Mononuclear cell (primary cell): ENCODE measurements around the gene SUGCT. TPM values are rescaled to one million over a fixed set of nuclear protein-coding genes. Genes with fewer than 3 reads are reported as not detected.

ENCODE experiments used
- H3K27me3 ChIP-seq: 2 replicates; pipeline ENCODE4 v1.6.0; 2011; ENCODE audit warnings: low read length, control low read depth; ENCODE audit not compliant: insufficient read depth
- H3K4me1 ChIP-seq: 2 replicates; pipeline ENCODE4 v1.5.1; 2011; ENCODE audit warnings: mild to moderate bottlenecking, low read length, control low read depth; ENCODE audit not compliant: insufficient read depth
- H3K4me3 ChIP-seq: 2 replicates; pipeline ENCODE4 v1.5.1; 2011; ENCODE audit warnings: mild to moderate bottlenecking, low read length, moderate library complexity
- H3K9me3 ChIP-seq: 2 replicates; pipeline ENCODE4 v1.5.1; 2011; ENCODE audit warnings: low read depth, mild to moderate bottlenecking, control low read depth, low read length
- total RNA-seq: library from RNA; depleted of rRNA; stranded (reverse); fragments of >200 nt; gene quantifications from one replicate; pipeline ENCODE4 v1.2.3, GENCODE V29; 2012

SUGCT gene
- total RNA-seq, 1 donor, result 1.9 TPM

DNA sequence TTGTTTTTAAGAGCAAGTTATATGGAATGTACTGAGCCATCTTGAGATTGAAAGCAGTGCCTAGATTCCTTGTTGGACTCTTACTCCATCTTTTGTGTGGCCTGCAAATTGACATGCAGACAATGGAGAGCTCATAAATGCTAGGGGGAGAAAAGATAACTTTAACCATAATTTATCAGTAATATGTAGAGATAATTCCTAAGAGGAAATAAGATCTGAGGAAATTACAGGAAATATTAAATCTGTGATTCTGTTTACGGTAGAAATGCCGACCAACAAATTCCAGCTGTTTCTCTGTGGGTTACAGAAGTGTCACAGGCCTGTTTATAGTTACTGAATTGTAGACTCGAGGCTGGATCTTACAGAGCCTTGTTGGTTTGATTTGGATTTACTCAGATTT is 348.0 kb downstream of the SUGCT start:
- H3K27me3 ChIP-seq, result no peaks in the 10 kb centered on the region
- H3K9me3 ChIP-seq, result no peaks in the 10 kb centered on the region
- no peaks in the 10 kb centered on the region for H3K4me1 ChIP-seq
- H3K4me3 ChIP-seq, result no peak overlapping the region

GRCh38 chr7:40483630-40484029 is 348.8 kb downstream of the SUGCT start:
- H3K4me3 ChIP-seq, result no peak overlapping the region

DNA sequence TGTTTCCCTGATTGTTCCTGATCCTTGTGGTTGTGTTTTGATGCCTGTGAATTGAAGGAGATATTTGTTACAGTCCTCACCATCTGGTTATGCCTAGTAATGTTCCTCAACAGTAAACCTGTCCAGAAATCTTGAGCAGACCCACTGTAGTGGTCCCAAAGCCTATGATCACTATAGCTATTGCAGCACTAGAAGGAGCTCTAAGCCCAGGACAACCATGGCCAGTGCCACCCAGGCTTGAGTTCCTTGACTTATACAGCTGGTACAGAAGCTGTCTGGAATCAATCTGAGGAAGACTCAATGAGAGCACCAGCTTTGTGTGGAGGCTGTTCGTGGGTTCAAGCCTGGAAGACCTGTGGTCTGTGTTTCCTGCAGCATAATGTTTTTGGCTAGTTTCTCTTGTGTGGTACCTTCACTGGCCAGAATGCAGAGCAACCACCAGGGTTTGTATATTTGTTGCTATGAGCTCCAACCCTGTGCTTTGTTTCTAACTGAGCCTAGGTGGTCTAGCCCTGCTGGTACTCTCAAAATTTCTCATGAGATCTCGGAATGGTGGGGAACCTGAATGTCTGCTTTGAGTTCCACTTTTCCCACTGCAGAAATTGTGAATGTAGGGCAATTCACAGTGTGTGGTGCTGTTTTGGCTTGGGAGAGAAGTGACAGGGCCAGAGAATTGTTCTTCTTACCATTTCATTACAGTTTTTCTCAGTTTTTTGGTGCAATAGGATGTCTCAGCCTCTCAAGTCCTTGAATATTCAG is 355.2 kb downstream of the SUGCT start:
- no peaks in the 10 kb centered on the region for H3K9me3 ChIP-seq
- no peaks in the 10 kb centered on the region for H3K27me3 ChIP-seq
- no peaks in the 10 kb centered on the region for H3K4me1 ChIP-seq
- H3K4me3 ChIP-seq, result no peak overlapping the region

More at GRCh38 chr7:40483630-40484029, 348.8 kb downstream of the SUGCT start:
- Histone ChIP-seq H3K27me3 (no peaks in the 10 kb centered on the region), H3K9me3 (no peaks in the 10 kb centered on the region), H3K4me1 (no peaks in the 10 kb centered on the region)

GRCh38 chr7:40490603-40490924 is 355.8 kb downstream of the SUGCT start:
- Histone ChIP-seq H3K27me3 (no peaks in the 10 kb centered on the region), H3K4me1 (no peaks in the 10 kb centered on the region), H3K9me3 (no peaks in the 10 kb centered on the region), H3K4me3 (no peak overlapping the region)

DNA sequence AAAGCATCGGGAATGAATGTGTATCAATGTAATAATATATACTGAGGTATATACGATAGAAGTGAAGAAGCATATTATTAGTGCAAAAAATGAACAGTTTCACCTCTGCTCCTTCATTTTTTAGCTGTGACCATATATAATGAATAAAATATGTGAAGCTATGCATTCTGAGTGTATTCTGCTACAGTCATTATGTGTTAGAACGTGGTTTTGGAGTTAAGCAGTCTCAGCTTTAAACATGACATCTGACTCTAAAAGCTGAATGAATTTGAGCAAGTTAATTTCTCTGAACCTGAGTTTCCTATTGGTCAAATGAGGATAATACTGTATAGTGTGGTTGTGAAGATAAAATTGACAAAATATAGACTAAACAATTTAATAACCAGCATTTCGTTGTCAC is 358.1 kb downstream of the SUGCT start:
- H3K27me3 ChIP-seq, result no peaks in the 10 kb centered on the region
- H3K9me3 ChIP-seq, result no peaks in the 10 kb centered on the region
- no peak overlapping the region for H3K4me3 ChIP-seq
- H3K4me1 ChIP-seq, result no peaks in the 10 kb centered on the region

GRCh38 chr7:40493609-40494051 is 358.8 kb downstream of the SUGCT start:
- H3K9me3 ChIP-seq, result no peaks in the 10 kb centered on the region
- no peaks in the 10 kb centered on the region for H3K27me3 ChIP-seq
- no peak overlapping the region for H3K4me3 ChIP-seq
- no peaks in the 10 kb centered on the region for H3K4me1 ChIP-seq

DNA sequence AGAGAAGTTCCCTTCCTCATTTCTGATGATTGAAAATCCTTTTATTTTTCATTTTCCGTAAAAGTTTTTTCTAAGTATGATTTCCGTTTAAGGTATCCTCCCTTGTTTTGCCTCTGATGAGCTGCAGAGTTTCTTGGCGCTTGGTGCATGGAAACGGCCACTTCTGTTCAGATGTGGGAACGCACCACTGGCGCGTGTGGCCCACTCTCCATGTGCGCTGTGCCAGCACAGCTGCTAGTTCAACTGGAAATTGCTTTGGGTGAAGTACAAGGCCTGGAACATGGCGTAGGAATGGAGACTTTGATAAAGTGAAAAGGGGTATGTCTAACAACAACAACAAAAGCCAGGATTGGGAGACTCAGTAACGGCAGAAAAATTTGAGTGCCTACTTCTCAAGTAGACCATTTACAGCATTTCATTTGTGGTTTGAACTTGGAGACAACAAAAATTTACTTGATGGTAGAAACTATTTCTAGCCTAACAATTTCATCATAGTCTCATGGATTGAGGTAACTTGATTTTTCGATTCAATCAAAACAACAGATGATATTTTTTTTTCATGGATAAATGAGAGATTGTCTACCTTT is 364.2 kb downstream of the SUGCT start:
- Histone ChIP-seq H3K4me1 (no peaks in the 10 kb centered on the region), H3K4me3 (no peak overlapping the region), H3K9me3 (no peaks in the 10 kb centered on the region), H3K27me3 (no peaks in the 10 kb centered on the region)

DNA sequence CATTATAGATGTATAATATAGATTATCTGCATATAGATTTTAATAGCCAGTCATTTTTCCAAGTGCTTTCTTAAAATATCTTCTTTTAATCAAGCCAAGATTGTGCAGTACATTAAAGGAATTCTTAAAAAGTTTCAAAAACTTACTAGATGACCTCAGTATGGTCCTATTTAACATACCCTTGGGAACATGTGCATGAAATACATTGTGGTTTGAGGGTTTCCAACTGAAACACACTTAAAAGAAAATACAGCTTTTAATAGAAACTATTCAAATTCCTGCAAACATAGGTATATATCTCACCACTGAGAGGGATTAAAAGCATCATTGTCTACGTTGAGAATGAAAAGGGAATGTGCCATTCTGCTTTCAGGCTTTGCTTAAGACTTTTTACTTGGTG is 364.9 kb downstream of the SUGCT start:
- no peak overlapping the region for H3K4me3 ChIP-seq
- no peaks in the 10 kb centered on the region for H3K4me1 ChIP-seq
- H3K27me3 ChIP-seq, result no peaks in the 10 kb centered on the region
- no peaks in the 10 kb centered on the region for H3K9me3 ChIP-seq

- no peaks in the 10 kb centered on the region for H3K27me3 ChIP-seq
- no peak overlapping the region for H3K4me3 ChIP-seq
- H3K9me3 ChIP-seq, result no peaks in the 10 kb centered on the region
- no peaks in the 10 kb centered on the region for H3K4me1 ChIP-seq
Measured at GRCh38 chr7:40500219-40500618, 365.4 kb downstream of the SUGCT start.

GRCh38 chr7:40502359-40502758 is 367.6 kb downstream of the SUGCT start:
- H3K9me3 ChIP-seq, result no peaks in the 10 kb centered on the region
- no peak overlapping the region for H3K4me3 ChIP-seq
- H3K4me1 ChIP-seq, result no peaks in the 10 kb centered on the region
- no peaks in the 10 kb centered on the region for H3K27me3 ChIP-seq

DNA sequence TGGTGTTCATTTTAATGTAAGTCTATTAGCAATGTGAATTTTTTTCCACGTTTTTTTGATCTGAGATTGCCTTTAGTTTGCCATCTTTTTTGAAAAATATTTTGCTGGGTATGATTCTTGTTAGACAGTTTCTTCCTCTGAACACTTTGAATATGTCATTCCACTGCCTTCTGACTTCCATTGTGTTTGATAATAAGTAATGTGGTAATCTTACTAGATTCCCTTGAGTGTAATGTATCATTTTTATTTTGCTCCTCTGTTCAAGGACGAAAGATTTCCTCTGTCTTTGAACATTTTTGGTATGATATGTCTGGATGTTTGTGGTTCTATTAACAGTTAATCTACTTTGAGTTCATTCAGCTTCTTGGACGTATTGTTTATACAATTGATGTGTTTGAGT is 371.4 kb downstream of the SUGCT start:
- Histone ChIP-seq H3K4me1 (no peaks in the 10 kb centered on the region), H3K9me3 (no peaks in the 10 kb centered on the region), H3K4me3 (no peak overlapping the region), H3K27me3 (no peaks in the 10 kb centered on the region)

- Histone ChIP-seq H3K4me1 (no peaks in the 10 kb centered on the region), H3K9me3 (no peaks in the 10 kb centered on the region), H3K27me3 (no peaks in the 10 kb centered on the region), H3K4me3 (no peak overlapping the region)
Measured at GRCh38 chr7:40507166-40507565, 372.4 kb downstream of the SUGCT start.

GRCh38 chr7:40509287-40509996 is 374.6 kb downstream of the SUGCT start:
- no peaks in the 10 kb centered on the region for H3K4me1 ChIP-seq
- H3K27me3 ChIP-seq, result no peaks in the 10 kb centered on the region
- H3K4me3 ChIP-seq, result no peak overlapping the region
- no peaks in the 10 kb centered on the region for H3K9me3 ChIP-seq

DNA sequence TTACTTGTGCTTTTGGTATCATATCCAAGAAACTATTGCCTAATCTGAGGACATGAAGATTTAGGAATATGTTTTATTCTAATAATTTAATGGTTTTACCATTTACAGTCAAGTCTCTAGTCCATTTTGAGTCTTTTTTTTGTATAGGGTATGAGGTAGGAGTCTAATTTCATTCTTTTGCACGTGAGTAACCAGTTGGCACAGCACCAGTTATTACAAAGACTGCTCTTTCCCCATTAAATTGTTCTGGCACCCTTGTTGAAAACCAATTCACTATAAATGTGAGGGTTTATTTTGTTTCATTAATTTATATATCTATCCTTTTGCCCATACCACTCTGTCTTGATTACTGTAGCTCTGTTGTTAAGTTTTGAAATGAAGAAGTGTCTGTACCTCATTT is 381.6 kb downstream of the SUGCT start:
- Histone ChIP-seq H3K27me3 (no peaks in the 10 kb centered on the region), H3K4me1 (no peaks in the 10 kb centered on the region), H3K9me3 (no peaks in the 10 kb centered on the region), H3K4me3 (no peak overlapping the region)

DNA sequence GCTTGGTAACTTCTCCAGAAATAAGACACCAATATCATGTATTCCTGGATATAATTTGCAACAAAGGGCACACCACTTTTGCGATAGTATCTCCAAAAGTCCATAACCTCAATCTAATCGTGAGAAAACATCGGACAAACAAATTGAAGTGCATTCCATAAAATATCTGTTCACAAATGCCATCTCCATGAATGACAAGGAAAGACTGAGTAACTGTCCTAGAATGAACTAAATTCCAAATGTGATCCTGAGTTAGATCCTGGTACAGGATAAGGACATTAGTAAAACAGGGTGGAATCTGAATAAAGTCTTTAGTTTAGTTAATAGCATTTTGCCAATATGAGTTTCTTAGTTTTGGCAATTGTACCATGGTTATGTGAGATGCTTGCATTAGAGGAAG is 384.2 kb downstream of the SUGCT start:
- H3K4me3 ChIP-seq, result no peak overlapping the region
- H3K27me3 ChIP-seq, result no peaks in the 10 kb centered on the region
- H3K9me3 ChIP-seq, result no peaks in the 10 kb centered on the region
- no peaks in the 10 kb centered on the region for H3K4me1 ChIP-seq
